Peyer's patch (tissue), 4 donors: ENCODE measurements around the gene TTC27. TPM values are rescaled to one million over a fixed set of nuclear protein-coding genes. Genes with fewer than 3 reads are reported as not detected.

ENCODE experiments used
- DNase-seq, 3 donors: peaks; one replicate each; pipeline ENCODE4 v3.0.0-alpha.2; 2017 to 2019
- H3K27ac ChIP-seq, 4 donors: fragments of 200-600 bp; sonication (generic); one replicate each; pipeline ENCODE4 v1.5.1; 2016 to 2019
- H3K27me3 ChIP-seq, 2 donors: fragments of 200-600 bp; sonication (generic); one replicate each; pipeline ENCODE4 v1.5.1; 2019
- H3K36me3 ChIP-seq, 3 donors: fragments of 200-600 bp; sonication (generic); one replicate each; pipeline ENCODE4 v1.5.1; 2016 to 2019
- H3K4me1 ChIP-seq, 4 donors: fragments of 200-600 bp; sonication (generic); one replicate each; pipeline ENCODE4 v1.5.1; 2016 to 2019
- H3K4me3 ChIP-seq, 4 donors: fragments of 200-600 bp; sonication (generic); 1 replicate in 3 of 4; 2 replicates in 1 of 4; pipeline ENCODE4 v1.5.1; 2016 to 2019; ENCODE audit warnings: mild to moderate bottlenecking in 1 of 4
- H3K9me3 ChIP-seq, 4 donors: fragments of 200-600 bp; sonication (generic); one replicate each; pipeline ENCODE4 v1.5.1; 2016 to 2019; ENCODE audit warnings: mild to moderate bottlenecking in 1 of 4
- CTCF ChIP-seq, 6 experiments: fragments of 450-650 bp in 4 of 6; fragments of 200-600 bp in 2 of 6; sonication (generic) in 1 of 6; IDR thresholded peaks; one replicate each; pipeline ENCODE4 v1.5.1; 2017 to 2019; ENCODE audit warnings: antibody characterized with exemption in 6 of 6, mild to moderate bottlenecking in 3 of 6, moderate library complexity in 1 of 6
- POLR2A ChIP-seq, 2 donors: fragments of 450-650 bp; IDR thresholded peaks; one replicate each; pipeline ENCODE4 v1.5.1; 2017; ENCODE audit warnings: antibody characterized with exemption in 2 of 2, mild to moderate bottlenecking in 2 of 2, moderate library complexity in 2 of 2
- total RNA-seq, 4 donors: library from RNA; depleted of rRNA; stranded (reverse); fragments of >200 nt; gene quantifications; one replicate each; pipeline ENCODE4 v1.1.0, GENCODE V29; 2016

The TTC27 gene
- total RNA-seq, 4 donors from 2014 or later = 9.5 to 28.6 (median 12.4) TPM

- no peak for DNase-seq
- Histone ChIP-seq H3K36me3 (no peaks in the 10 kb centered on the region), H3K27me3 (no peaks in the 10 kb centered on the region), H3K4me1 (no peaks in the 10 kb centered on the region), H3K27ac (no peak overlapping the region), H3K9me3 (no peaks in the 10 kb centered on the region), H3K4me3 (no peak overlapping the region)
- no peak for TF ChIP-seq POLR2A (IDR thresholded peaks at IDR 0.05)
- TF ChIP-seq CTCF (IDR thresholded peaks at IDR 0.05) = no peak
These were observed 173.9 kb downstream of the TTC27 start for GRCh38 chr2:32801741-32802140.

DNA sequence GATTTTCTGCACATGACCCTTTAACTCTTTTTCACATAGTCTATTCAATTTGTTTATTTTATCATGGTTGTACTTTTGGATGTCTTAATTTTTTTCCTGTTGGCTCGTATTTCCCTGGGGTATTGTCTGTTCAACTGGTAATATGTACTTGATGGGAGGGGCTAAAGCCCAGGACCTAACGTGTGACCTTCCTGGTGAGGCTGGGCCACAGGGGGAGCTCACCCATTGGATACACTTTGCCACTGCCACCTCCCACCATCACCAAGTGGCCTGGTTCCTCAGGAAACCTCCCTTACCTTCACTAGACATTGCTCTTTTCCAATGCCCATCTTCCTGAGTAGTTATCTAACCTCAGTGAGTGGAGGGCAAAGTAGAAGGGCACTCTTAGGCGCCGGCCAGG is 175.0 kb downstream of the TTC27 start:
- H3K9me3 ChIP-seq = no peaks in the 10 kb centered on the region
- no peak for DNase-seq
- H3K27ac ChIP-seq = no peak overlapping the region
- H3K27me3 ChIP-seq = no peaks in the 10 kb centered on the region
- no peaks in the 10 kb centered on the region for H3K36me3 ChIP-seq
- no peaks in the 10 kb centered on the region for H3K4me1 ChIP-seq
- no peak overlapping the region for H3K4me3 ChIP-seq
- TF ChIP-seq POLR2A (IDR thresholded peaks at IDR 0.05) = no peak
- no peak for TF ChIP-seq CTCF (IDR thresholded peaks at IDR 0.05)

DNA sequence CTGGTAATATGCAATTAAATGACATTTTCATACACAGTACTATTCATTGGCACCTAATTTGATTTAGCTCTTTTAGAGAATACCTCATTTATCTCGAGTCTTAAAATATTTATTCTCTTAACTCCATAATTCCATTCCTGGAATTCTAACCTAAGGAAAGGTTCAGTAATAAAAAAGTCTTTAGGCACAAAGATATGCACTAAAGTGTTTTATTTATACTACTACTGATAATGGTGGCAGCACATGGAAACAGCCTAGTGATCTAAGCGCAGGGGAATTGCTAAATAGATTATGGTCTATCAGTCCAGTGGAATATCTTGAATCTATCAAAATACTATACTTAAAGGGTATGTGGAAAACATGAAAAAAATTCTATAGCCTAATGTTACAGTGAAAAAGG is 176.4 kb downstream of the TTC27 start:
- Histone ChIP-seq H3K36me3 (no peaks in the 10 kb centered on the region), H3K27ac (no peak overlapping the region), H3K27me3 (no peaks in the 10 kb centered on the region), H3K4me1 (no peaks in the 10 kb centered on the region), H3K4me3 (no peak overlapping the region), H3K9me3 (no peaks in the 10 kb centered on the region)
- TF ChIP-seq POLR2A (IDR thresholded peaks at IDR 0.05) (no peak), CTCF (IDR thresholded peaks at IDR 0.05) (no peak)
- no peak for DNase-seq

DNA sequence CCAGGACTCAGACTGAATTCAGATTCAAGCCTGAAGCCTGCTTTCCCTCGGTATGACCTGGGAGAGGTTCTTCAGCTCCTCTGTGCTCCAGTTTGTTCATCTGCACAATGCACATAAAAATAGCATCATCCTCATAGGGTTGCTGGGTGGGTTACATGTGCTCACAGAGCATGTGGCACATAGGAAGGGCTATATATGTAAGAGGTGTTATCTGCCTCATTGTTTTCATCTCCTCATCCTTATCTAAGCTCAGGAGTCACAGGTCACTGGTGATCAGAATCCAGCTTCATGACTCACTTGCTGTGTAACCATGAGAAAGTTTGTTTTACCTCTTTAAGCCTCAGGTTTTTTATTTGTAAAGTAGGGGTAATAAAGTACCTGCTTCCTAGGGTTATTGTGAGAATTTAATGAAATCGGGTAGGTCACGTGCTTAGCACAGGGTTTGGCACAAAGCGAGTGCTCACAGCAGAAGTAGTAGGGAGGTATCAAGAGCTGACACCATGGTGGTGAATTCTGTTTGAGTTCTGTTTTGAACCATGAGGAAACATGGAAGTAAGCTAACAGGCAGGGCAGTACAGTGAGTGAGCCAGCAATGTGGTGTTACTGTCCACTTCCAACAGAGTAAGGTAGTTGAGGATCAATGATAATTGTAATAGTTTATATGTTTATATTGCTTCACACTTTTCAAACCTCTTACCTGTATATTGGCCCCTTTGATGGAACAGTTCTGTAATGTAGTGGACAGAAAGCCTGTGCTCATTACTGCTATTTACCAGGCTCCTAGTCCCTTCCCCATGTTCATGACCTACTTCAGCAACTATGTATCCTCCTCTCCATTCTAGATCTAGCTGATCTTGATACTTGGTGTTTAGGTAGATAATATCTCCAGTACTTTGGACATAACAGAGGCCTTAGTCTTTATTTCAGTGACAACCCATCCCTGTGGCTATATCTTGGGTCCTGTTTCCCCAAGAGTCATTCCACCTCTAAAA is 177.6 kb downstream of the TTC27 start:
- Histone ChIP-seq H3K27ac (peak overlapping the region in 1 of 4 donors; percentile 42), H3K4me3 (no peak overlapping the region), H3K9me3 (no peaks in the 10 kb centered on the region), H3K36me3 (no peaks in the 10 kb centered on the region), H3K4me1 (no peaks in the 10 kb centered on the region), H3K27me3 (no peaks in the 10 kb centered on the region)
- peak in 1 of 3 donors; percentile 51 for DNase-seq
- TF ChIP-seq POLR2A (IDR thresholded peaks at IDR 0.05) (no peak), CTCF (IDR thresholded peaks at IDR 0.05) (no peak)

GRCh38 chr2:32806857-32807256 is 179.0 kb downstream of the TTC27 start:
- Histone ChIP-seq H3K27ac (no peak overlapping the region), H3K27me3 (no peaks in the 10 kb centered on the region), H3K4me1 (no peaks in the 10 kb centered on the region), H3K36me3 (no peaks in the 10 kb centered on the region), H3K9me3 (no peaks in the 10 kb centered on the region), H3K4me3 (no peak overlapping the region)
- no peak for TF ChIP-seq POLR2A (IDR thresholded peaks at IDR 0.05)
- no peak for TF ChIP-seq CTCF (IDR thresholded peaks at IDR 0.05)
- no peak for DNase-seq
